ENCODE data around the gene NHEJ1. TPM values are rescaled to one million over a fixed set of nuclear protein-coding genes. Genes with fewer than 3 reads are reported as not detected.

The NHEJ1 gene
- total and polyA plus RNA-seq, 4 donors, result 6.1 to 13.5 (median 9.9) TPM

GRCh38 chr2:219129589-219129988 is 31.0 kb downstream of the NHEJ1 start:
- TF ChIP-seq FOXA1 (IDR thresholded peaks at IDR 0.05) (no peak), MAX (IDR thresholded peaks at IDR 0.05) (no peak), JUND (IDR thresholded peaks at IDR 0.05) (no peak), EGR1 (IDR thresholded peaks at IDR 0.05; ENCODE audit: low read depth in 2 of 2) (no peak), HNF4A (conservative IDR thresholded peaks at IDR 0.05) (no peak), YY1 (IDR thresholded peaks at IDR 0.05) (no peak), SP1 (IDR thresholded peaks at IDR 0.05) (no peak), FOXA2 (IDR thresholded peaks at IDR 0.05) (no peak), NR2F2 (IDR thresholded peaks at IDR 0.05) (no peak), RXRA (IDR thresholded peaks at IDR 0.05) (no peak), RAD21 (IDR thresholded peaks at IDR 0.05) (no peak), REST (IDR thresholded peaks at IDR 0.05) (no peak), TAF1 (conservative IDR thresholded peaks at IDR 0.05) (no peak), GABPA (IDR thresholded peaks at IDR 0.05 in 1 of 2, conservative IDR thresholded peaks at IDR 0.05 in 1 of 2) (no peak), HNF4G (IDR thresholded peaks at IDR 0.05) (no peak)
- TF ChIP-seq, protein P1, sequence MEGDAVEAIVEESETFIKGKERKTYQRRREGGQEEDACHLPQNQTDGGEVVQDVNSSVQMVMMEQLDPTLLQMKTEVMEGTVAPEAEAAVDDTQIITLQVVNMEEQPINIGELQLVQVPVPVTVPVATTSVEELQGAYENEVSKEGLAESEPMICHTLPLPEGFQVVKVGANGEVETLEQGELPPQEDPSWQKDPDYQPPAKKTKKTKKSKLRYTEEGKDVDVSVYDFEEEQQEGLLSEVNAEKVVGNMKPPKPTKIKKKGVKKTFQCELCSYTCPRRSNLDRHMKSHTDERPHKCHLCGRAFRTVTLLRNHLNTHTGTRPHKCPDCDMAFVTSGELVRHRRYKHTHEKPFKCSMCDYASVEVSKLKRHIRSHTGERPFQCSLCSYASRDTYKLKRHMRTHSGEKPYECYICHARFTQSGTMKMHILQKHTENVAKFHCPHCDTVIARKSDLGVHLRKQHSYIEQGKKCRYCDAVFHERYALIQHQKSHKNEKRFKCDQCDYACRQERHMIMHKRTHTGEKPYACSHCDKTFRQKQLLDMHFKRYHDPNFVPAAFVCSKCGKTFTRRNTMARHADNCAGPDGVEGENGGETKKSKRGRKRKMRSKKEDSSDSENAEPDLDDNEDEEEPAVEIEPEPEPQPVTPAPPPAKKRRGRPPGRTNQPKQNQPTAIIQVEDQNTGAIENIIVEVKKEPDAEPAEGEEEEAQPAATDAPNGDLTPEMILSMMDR (IDR thresholded peaks at IDR 0.05; ENCODE audit: low read depth, low read length, missing input control), result no peak
- TF ChIP-seq, protein P2, sequence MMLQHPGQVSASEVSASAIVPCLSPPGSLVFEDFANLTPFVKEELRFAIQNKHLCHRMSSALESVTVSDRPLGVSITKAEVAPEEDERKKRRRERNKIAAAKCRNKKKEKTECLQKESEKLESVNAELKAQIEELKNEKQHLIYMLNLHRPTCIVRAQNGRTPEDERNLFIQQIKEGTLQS (IDR thresholded peaks at IDR 0.05), result no peak
- TF ChIP-seq, protein P3, sequence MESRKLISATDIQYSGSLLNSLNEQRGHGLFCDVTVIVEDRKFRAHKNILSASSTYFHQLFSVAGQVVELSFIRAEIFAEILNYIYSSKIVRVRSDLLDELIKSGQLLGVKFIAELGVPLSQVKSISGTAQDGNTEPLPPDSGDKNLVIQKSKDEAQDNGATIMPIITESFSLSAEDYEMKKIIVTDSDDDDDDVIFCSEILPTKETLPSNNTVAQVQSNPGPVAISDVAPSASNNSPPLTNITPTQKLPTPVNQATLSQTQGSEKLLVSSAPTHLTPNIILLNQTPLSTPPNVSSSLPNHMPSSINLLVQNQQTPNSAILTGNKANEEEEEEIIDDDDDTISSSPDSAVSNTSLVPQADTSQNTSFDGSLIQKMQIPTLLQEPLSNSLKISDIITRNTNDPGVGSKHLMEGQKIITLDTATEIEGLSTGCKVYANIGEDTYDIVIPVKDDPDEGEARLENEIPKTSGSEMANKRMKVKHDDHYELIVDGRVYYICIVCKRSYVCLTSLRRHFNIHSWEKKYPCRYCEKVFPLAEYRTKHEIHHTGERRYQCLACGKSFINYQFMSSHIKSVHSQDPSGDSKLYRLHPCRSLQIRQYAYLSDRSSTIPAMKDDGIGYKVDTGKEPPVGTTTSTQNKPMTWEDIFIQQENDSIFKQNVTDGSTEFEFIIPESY (IDR thresholded peaks at IDR 0.05), result no peak
- no peak overlapping the region for H3K27ac ChIP-seq (ENCODE audit: low read depth in 1 of 2, low read length in 2 of 2)

More at GRCh38 chr2:219129589-219129988, 31.0 kb downstream of the NHEJ1 start:
- Histone ChIP-seq H3K4me3 (ENCODE audit: low read depth in 1 of 3, low read length in 3 of 3) (no peak overlapping the region), H3K9ac (ENCODE audit: low read depth in 1 of 2, low read length in 2 of 2) (no peak overlapping the region), H3K4me1 (ENCODE audit: control insufficient read depth in 4 of 4, insufficient read depth in 4 of 4, low read length in 3 of 4) (peaks cover 20 to 46% (median 34%) of the 10 kb centered on the region in 4 donors), H3K36me3 (ENCODE audit: control insufficient read depth in 4 of 4, insufficient read depth in 3 of 4, low read depth in 1 of 4, low read length in 3 of 4) (no peaks in the 10 kb centered on the region), H3K27me3 (ENCODE audit: control insufficient read depth in 4 of 4, insufficient read depth in 4 of 4, low read length in 3 of 4) (no peaks in the 10 kb centered on the region), H3K9me3 (ENCODE audit: control insufficient read depth in 4 of 4, low read length in 3 of 4) (no peaks in the 10 kb centered on the region)
- 95% methylated on average over 16 of the region's 16 CpGs for WGBS
- DNase-seq (ENCODE audit: low spot score), result no peak
